Stimulated activated CD4-positive, alpha-beta T cell treated with anti-CD3 and anti-CD28 coated beads, TNF-alpha, amount 100 ng/mL, for 1 hour (primary cell): ENCODE measurements around the gene EVI5L.
A peak's percentile ranks its signal among the peaks of the same experiment; 100 is the strongest.
"Not testable (repeated sequence)": the region's sequence is repeated elsewhere in the genome, so short reads cannot be mapped to it uniquely, and the experiment has no call there.

Source experiments
- DNase-seq, 3 donors: peaks; one replicate each; pipeline ENCODE4 v3.0.0-alpha.2; 2020; ENCODE audit warnings: low read depth in 3 of 3, low spot score in 1 of 3

Gene EVI5L

DNA sequence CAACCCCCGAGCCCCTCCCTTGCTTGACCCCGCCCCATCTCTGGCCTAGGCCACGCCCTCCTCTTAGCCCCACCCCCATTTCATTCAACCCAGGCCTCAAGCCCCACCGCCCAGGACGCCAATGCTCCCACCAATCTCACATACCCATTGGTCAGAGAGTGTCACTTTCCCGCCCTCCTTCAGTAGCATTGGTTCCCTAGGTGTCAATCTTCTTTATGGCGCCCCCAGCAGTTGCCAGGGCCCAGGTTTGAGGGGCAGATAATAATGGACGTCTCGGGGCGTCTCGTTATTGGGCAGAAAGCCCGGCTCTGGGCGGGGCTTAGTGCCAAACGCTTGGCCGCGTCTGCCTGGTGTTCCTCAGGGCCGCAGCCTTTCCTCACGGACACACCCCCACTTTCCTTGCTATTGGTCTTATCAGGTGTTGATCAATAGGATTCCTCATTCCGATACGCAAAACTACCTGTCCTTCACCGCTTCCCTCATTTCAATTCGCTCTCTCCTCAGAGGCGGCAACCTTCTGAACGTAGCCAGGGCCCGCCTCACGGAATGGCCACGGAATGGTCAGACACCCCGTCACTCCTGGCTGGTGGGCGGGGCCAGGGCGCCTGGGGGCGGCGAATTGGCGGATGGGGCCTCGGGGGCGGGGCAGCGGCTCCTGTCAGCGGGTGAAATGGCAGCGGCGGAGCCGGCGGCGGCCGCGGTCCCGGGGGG is at the start of gene EVI5L:
Gene EVI5L, plus strand, starts transcription at position 658 of the 711 bp plus-strand sequence. CDS start 16,325 bp downstream, outside the sequence.
- peak; percentile 98 to 100 (median 99) for DNase-seq

DNA sequence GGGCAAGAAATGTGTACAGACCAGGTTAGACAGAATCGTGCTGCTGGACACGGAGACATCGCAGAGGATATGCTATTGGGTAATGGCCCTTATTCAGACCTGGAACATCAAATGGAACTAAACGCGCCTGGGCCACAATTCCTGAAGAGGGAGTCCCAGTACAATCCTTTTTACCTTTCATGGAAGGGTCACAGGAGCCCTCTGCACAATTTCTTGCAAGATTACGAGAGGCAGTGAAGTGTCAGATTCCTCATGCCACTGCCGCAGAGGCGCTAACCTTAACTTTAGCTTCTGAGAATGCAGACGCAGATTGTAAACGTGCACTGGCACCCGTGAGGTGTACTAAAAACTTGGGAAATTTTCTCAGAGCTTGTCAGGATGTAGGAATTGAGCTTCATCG is 48.9 kb upstream of the EVI5L start:
- no peak for DNase-seq

DNA sequence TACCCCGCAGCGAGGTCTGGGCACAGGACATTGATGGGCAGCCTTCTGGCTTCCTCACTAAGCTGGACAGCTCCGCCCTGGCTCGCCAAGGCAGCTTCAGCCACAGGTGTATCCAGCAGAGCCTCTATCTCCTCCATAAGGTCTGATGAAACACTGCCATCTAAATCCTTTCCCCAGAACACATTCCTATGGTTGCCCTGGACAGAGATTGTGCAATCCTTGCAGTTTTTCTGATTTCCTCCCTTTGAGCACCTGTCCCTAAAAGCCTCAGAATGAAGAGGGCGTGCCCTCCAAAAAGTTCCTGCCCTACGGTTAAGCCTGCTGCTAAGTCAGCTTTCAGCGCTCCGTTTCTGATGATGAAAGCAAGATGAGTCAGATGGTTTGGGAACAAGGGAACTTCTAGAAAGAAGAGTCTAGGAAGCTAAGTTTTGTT is 46.0 kb upstream of the EVI5L start:
- DNase-seq: no peak

DNA sequence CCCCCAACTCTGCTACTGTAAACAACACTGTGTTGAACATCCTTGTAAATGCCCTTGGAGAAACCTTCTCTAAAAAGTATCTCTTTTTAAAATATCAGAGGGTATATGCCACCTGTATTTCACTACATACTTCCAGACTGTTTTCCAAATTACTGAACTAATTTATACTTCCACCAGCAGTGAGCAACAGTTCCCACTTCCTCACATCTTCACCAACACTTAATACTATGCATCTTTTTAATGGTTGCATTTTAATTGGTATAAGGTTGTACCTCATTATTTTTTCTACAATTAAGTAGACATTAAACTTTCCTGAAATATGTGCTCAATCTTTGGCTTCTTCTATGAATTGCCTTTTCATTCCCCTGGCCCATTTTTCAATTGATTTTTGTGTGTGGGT is 45.2 kb upstream of the EVI5L start:
- no peak for DNase-seq

DNA sequence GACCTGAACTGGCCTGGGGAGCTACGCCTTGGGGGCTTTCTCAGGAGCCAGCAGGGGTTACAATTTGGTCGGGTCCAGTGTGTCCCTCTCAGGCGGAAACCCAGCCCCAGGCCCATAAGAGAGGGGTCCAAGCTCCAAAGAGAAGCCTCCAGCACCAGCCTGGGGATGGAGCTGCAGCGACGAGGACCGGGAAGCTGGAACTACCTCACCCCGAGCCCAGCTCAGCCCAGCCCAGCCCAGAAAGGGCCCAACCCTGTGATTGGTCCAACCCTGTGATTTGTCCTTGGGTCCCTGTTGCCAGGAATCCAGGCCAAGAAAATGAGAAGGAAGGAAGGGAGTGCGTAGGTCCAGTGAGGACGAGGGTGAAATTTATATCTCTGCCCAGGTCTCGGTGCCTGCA is 42.9 kb upstream of the EVI5L start:
- no peak for DNase-seq

DNA sequence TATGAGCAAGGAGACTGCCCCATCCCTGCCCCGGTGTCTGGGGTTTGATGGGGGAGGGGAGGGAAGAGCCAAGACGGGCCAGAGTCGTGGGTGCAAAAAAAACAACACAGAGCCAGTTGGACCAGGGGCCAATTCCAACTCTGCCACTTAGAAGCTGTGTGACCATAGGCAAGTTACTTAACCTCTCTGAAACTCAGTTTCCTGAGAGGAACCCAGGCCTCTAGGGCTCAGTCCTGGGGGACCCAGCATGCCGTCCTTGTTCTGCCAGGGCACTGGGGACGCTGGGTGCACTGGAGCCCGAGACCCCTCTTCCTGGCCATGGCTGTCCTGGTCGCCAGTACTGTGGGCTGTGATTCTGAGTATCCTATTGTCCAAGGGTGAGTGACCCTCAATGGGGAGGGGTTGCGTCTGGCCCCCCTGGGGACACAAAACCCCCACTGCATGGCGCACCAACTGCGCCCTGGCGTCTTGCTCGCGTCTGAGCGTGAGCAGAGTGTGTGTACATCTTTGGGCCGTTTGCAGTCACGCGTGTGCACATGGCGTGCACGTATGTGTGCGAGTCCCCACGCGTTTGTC is 42.3 kb upstream of the EVI5L start:
- DNase-seq: no peak

DNA sequence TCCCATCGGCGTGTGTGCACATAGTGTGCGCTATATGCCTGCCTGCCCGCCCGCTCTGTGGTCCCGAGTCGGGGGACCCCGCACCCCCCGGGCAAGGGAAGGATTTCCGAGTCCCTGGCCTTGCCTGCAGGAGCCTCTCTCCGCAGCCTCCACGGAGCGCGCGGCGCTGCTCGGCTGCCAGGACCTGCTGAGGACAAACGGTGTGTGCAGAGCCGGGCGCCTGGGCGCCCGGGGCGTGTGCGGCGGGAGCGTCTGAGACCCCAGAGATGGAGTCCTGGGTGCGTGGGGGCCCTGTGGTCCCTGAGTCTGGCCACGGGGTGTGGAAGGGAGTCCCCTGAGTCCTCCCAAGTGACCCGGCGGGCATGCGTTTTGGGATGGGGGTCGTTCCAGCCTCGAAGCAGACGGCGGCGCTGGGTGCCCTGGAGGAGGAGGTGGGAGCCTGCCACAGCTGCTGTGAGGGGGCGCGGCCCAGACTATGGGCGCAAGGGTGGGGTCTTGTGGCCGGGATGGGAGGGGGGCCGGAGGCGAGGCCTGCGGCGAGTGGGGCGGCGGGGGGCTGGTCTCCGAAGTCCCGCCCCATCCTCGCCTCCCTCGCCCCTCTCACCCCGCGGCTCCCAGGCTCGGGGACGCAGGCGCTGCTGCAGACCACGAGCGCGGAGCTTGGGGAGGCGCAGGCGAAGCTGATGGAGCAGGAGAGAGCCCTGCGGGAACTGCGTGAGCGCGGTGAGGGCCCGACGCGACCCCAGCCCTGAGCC is 41.7 kb upstream of the EVI5L start:
- DNase-seq: no peak

DNA sequence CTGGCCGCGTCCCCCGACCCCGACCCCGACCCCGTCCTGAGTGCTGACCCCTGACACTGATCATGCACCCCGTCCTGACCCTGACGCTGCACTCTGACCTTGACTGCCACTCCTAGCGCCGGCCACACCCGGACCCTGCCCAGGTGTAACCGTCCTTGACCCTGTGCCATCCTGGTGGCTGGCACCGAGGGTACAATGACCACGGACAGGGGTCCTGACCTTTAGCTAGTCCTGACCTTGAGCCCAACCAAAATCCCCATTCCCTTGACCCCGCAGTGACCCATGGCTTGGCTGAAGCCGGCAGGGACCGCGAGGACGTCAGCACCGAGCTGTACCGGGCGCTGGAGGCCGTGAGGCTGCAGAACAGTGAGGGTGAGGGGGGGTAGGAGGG is 41.1 kb upstream of the EVI5L start:
- no peak for DNase-seq

DNA sequence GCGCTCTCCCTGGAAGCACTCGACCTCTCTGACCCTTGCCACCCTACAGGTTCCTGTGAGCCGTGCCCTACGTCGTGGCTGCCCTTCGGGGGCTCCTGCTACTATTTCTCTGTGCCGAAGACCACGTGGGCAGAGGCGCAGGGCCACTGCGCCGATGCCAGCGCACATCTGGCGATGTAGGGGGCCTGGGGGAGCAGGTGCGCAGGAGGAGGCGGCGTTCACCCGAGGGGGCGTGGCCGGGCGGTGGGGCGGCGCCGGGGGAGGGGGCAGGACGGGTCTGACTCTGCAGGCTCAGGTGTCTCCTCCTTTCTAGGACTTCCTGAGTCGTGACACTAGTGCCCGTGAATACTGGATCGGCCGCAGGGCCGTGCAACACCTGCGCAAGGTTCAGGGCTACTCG is 40.6 kb upstream of the EVI5L start:
- peak in 2 of 3 donors; percentile 7 to 24 for DNase-seq

DNA sequence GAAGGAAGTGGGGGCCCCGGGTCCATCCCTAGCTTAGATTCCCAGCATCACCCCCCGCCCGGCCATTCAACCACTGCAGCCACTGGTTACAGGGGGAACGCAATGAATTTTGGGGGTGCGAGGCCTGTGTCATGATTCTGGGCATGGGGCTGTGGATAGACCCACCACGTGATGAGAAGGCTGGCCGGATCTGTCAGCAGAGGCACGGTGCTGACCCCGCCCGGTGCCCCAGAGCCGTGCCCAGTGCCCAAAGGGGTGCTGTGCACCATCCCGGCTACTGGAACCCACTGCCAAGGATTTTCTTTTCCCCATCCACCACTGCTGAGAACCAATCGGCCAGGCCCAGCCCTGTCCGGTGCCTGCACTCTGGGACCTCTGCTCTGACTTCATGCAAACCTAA is 39.6 kb upstream of the EVI5L start:
- DNase-seq: no peak

DNA sequence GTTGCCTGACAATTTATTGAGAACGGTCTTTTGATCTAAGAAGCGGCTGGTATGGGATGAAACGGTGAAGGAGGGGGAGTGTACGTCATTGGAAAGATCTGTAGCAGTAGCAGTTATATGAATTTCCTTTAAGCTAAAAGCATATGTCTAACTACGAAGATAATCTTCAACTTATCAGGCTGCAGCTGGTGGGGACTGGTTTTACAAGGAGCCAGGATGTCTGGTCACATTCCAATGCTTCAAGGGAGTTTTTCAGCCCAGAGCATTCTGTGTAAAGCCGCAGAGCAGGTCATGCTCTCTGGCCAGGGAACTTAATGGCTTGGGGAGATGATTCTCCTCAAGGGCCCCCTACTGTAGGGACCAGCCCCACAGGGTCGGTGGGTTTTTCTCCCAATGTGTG is 37.7 kb upstream of the EVI5L start:
- no peak for DNase-seq

DNA sequence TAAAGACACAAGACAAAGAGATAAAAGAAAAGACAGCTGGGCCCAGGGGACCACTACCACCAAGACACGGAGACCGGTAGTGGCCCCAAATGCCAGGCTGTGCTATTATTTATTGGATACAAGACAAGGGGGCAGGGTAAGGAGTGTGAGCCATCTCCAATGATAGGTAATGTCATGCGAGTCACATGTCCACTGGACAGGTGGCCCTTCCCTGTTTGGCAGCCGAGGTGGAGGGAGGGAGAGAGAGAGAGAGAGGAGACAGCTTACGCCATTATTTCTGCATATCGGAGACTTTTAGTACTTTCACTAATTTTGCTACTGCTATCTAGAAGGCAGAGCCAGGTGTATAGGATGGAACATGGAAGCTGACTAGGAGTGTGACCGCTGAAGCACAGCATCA is 37.3 kb upstream of the EVI5L start:
- not testable (repeated sequence) for DNase-seq

DNA sequence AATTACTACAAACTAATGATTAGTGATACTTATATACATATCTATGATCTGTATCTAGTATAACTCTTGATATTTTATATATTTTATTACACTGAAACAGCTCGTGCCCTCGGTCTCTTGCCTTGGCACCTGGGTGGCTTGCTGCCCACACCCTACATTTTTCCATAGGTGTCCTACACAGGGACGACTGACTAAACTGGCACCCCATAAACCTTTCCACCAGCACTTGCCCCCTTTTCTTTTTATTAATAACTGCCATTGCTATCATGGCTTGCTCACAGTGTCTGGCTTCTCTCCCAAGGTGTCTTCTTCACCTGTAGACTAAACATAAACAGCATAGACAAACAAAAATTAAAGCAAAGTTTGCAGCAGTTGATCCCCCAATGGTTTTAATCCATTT is 36.5 kb upstream of the EVI5L start:
- DNase-seq: no peak

DNA sequence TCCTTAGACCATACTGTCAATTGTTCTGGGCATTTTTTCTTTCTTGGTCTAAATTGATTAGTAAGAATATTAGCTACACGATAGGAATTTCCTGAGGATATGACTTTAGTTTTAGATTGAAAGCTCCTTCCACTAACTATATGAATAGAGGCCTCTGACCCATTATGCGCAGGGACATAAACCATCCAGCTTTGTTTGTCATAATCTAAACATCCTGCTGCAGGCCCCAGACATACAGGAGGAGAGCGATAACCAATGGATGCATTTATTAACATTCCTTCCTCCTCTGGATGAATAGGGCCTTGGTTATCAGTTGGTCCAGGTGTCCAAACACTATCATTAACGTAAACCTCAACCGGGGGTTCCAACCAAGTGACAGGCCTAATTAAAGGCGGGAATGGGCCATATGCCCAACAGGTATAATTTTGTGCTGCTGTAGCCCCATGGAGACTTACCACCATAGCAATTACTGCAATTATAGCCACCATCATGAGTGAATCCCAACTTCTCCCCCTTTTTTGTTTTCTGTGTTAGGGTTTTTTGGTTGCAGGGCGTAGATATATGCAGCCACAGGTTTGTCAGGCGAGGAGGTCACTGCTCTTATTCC is 34.4 kb upstream of the EVI5L start:
- no peak for DNase-seq

DNA sequence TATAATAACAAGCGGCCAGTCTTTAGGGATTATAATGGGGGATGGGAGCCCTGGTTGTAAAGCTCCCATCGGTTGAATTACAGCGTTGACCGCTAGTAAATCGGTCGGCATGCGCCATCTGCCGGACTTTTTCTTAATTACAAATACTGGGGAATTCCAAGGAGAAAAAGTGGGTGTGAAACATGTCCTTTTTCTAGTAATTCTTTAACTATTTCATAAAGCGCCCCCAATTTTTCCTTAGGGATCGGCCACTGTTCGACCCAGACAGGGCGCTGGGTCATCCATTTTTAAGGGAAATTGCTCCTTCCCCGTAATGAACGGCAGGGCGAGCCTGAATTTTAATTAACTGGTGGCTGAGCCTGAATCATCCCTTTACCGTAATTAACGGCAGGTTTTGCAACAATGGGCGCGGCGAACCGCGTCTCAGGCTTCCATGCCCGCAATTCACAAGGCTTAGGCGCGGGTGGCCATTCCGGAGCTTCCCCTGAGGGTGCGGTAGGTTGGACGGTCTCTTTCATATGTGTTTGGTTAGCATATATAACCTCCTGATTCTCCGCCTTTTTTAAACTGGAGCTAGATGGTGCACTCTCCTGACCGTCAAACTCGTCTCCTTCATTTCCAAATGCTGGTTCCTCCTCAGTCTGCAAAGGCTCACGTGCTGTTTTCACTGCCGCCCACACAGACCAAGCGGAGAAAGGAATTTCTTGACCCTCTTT is 30.2 kb upstream of the EVI5L start:
- peak in 2 of 3 donors; percentile 16 to 33 for DNase-seq

DNA sequence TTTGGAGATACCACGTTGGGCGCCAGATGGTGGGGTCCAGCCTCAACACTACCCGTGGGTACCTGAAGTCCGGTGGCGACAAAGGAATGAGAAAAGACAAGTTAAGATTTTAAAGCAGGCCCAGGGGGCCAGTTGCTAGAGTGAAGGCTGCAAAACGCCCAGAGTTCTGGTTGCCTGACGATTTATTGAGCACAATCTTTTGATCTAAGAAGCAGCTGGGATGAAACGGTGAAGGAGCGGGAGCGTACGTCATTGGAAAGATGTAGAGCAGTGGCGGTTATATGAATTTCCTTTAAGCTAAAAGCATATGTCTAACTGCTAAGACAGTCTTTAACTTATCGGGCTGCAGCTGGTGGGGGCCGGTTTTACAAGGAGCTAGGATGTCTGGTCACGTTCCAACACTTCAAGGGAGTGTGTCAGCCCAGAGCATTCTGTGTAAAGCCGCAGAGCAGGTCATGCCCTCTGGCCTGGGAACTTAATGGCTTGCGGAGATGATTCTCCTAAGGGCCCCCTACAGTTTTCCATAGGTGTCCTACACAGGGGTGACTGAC is 28.9 kb upstream of the EVI5L start:
- DNase-seq: no peak

DNA sequence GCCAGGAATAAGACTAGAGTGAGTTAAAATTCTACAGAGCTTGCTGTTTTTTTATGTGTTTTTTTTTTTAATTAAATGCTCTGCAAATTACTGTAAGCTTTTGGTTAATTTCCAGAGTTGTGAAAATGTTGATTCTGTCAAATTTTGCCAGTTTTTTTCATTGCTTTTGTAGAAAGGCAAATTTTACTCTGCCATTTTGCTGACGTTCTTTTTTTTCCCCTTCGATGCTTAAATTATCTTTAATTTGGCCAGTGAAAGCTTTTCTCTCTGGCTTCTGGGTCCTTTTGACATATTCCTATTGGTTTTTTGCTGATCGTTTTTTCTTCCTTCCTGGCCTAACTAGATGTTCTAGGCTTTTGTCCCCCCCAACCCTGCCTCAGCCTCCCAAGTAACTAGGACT is 23.8 kb upstream of the EVI5L start:
- no peak for DNase-seq

DNA sequence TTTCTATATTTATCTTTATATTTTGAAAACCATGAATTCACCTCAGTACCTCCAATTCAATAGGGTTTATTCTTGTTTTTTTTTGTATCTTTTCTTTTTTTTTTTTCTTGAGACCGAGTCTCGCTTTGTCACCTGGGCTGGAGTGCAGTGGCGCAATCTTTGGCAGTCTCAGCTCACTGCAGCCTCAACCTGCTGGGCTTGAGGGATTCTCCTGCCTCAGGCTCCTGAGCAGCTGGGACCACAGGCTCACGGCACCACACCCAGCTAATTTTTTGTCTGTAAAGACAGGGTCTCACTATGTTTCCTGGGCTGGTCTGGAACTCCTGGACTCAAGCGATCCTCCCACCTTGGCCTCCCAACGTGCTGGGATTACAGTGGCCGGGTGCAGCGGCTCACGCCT is 23.1 kb upstream of the EVI5L start:
- no peak for DNase-seq

DNA sequence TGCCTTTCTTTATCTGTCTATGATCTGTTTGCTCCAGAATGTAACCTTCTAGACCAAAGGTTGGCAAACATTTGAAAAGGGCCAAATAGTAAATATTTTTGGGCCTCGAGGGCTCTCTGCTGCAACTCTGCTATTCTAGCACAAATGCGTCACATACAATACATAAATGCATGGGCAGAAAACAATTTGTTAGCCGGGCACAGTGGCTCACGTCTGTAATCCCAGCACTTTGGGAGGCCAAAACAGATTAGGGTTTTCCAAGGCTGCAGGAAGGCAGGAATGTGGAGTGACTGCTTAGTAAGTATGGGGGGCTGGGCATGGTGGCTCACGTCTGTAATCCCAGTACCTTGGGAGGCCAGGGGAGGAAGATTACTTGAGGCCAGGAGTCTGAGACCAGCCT is 21.9 kb upstream of the EVI5L start:
- no peak for DNase-seq

DNA sequence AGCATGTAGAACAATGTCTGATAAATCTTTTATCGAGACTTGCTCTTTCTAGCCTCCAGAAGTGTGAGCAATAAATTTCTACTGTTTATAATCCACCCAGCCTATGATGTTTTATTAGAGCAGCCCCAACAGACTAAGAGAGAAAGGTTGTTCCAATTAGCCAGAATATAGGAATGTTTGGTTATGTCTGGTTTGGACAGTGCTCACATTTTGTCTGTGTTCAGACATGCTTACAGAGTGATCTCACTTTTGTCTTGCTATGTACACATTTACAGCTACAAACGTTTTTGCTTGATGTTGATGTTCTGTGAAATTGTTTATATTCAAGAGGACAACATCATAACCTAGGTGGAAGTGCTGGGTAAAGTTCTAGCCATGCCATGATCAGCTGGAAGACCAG is 18.0 kb upstream of the EVI5L start:
- DNase-seq: no peak

DNA sequence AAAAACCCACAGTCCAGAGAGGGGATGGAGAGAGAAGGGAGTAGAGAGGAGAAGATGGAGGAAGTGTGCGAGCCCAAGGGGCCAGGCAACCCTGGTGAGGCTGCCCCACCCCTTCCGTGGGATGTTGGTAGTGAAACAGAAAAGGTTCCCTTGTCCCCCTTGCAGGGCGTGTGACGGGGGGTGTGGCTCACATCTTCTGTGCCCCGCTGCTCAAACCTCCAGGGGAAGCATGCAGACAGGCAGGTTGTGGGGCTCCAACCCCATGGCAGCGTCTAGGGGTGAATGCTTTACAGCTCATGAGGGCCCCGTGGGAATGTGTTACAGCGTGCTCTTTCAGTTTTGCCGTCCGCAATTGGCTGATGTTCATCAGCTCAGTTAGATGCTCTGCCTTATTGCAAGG is 14.7 kb upstream of the EVI5L start:
- no peak for DNase-seq
